Subcutaneous adipose tissue (tissue), 4 donors: ENCODE data around the gene SLC30A2. TPM values are rescaled to one million over a fixed set of nuclear protein-coding genes. Genes with fewer than 3 reads are reported as not detected.

Experiments used
- CTCF ChIP-seq: fragments of 450-650 bp; IDR thresholded peaks from one replicate; pipeline ENCODE4 v1.5.1; 2016; ENCODE audit warnings: low read depth, mild to moderate bottlenecking, control low read depth, antibody characterized with exemption, moderate library complexity
- total RNA-seq, 4 donors: library from RNA; depleted of rRNA; stranded (reverse); fragments of >200 nt; gene quantifications; one replicate each; pipeline ENCODE4 v1.1.0, GENCODE V29; 2016

The SLC30A2 gene
- total RNA-seq, 4 donors from 2014 or later = 0.22 TPM; not detected in 3

- TF ChIP-seq CTCF = no peak
Observed at GRCh38 chr1:26067432-26067911, 21.6 kb upstream of the SLC30A2 start, which contains the start of gene TRIM63. TSS of gene TRIM63 (minus strand) at chr1:26067630. CDS start at chr1:26067494, 136 bp downstream.

- TF ChIP-seq CTCF = no peak
Observed at GRCh38 chr1:26066857-26067256, 20.9 kb upstream of the SLC30A2 start.

GRCh38 chr1:26066160-26066559, 20.2 kb upstream of the SLC30A2 start:
- no peak for TF ChIP-seq CTCF

GRCh38 chr1:26064553-26064952, 18.6 kb upstream of the SLC30A2 start:
- no peak for TF ChIP-seq CTCF

GRCh38 chr1:26060832-26061574, 15.1 kb upstream of the SLC30A2 start:
- no peak for TF ChIP-seq CTCF

- TF ChIP-seq CTCF = no peak
Observed at GRCh38 chr1:26059906-26060305, 14.0 kb upstream of the SLC30A2 start.

GRCh38 chr1:26058052-26058595, 12.2 kb upstream of the SLC30A2 start:
- no peak for TF ChIP-seq CTCF
